ENCODE measurements around the gene SAMD10.
"Not testable (repeated sequence)": the region's sequence is repeated elsewhere in the genome, so short reads cannot be mapped to it uniquely, and the experiment has no call there.

SAMD10 gene

DNA sequence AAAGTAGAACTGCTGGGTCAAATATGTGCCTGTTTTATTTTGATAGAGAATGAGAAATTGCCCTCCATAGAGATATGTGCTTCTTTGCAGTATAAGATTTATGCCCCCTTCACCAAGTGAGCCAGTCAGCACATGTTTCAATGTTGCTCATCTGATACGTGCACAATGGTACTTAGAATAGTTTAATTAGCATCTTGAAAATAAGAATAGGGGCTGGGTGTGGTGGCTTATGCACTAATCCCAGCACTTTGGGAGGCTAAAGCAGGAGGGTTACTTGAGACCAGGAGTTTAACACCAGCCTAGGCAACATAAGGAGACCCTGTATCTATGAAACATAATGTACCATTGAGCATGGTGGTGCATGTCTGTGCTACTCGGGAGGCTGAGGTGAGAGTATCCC lies 36.2 kb upstream of the SAMD10 start:
- TF ChIP-seq ZFHX2 (tag by site-specific recombination; conservative IDR thresholded peaks at IDR 0.05): no peak
- TF ChIP-seq ZNF558 (tag by site-specific recombination; IDR thresholded peaks at IDR 0.05): no peak
- TF ChIP-seq, protein P1, sequence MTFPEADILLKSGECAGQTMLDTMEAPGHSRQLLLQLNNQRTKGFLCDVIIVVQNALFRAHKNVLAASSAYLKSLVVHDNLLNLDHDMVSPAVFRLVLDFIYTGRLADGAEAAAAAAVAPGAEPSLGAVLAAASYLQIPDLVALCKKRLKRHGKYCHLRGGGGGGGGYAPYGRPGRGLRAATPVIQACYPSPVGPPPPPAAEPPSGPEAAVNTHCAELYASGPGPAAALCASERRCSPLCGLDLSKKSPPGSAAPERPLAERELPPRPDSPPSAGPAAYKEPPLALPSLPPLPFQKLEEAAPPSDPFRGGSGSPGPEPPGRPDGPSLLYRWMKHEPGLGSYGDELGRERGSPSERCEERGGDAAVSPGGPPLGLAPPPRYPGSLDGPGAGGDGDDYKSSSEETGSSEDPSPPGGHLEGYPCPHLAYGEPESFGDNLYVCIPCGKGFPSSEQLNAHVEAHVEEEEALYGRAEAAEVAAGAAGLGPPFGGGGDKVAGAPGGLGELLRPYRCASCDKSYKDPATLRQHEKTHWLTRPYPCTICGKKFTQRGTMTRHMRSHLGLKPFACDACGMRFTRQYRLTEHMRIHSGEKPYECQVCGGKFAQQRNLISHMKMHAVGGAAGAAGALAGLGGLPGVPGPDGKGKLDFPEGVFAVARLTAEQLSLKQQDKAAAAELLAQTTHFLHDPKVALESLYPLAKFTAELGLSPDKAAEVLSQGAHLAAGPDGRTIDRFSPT (tag by site-specific recombination; IDR thresholded peaks at IDR 0.05): no peak
- TF ChIP-seq OVOL3 (tag by site-specific recombination; IDR thresholded peaks at IDR 0.05): no peak
- TF ChIP-seq, protein P2, sequence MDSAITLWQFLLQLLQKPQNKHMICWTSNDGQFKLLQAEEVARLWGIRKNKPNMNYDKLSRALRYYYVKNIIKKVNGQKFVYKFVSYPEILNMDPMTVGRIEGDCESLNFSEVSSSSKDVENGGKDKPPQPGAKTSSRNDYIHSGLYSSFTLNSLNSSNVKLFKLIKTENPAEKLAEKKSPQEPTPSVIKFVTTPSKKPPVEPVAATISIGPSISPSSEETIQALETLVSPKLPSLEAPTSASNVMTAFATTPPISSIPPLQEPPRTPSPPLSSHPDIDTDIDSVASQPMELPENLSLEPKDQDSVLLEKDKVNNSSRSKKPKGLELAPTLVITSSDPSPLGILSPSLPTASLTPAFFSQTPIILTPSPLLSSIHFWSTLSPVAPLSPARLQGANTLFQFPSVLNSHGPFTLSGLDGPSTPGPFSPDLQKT (IDR thresholded peaks at IDR 0.05; ENCODE audit: borderline replicate concordance, low read depth, low read length): no peak
- TF ChIP-seq, protein P3, sequence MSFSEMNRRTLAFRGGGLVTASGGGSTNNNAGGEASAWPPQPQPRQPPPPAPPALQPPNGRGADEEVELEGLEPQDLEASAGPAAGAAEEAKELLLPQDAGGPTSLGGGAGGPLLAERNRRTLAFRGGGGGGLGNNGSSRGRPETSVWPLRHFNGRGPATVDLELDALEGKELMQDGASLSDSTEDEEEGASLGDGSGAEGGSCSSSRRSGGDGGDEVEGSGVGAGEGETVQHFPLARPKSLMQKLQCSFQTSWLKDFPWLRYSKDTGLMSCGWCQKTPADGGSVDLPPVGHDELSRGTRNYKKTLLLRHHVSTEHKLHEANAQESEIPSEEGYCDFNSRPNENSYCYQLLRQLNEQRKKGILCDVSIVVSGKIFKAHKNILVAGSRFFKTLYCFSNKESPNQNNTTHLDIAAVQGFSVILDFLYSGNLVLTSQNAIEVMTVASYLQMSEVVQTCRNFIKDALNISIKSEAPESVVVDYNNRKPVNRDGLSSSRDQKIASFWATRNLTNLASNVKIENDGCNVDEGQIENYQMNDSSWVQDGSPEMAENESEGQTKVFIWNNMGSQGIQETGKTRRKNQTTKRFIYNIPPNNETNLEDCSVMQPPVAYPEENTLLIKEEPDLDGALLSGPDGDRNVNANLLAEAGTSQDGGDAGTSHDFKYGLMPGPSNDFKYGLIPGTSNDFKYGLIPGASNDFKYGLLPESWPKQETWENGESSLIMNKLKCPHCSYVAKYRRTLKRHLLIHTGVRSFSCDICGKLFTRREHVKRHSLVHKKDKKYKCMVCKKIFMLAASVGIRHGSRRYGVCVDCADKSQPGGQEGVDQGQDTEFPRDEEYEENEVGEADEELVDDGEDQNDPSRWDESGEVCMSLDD (tag by site-specific recombination; IDR thresholded peaks at IDR 0.05): no peak
- no peak for TF ChIP-seq ZNF530 (tag by site-specific recombination; IDR thresholded peaks at IDR 0.05; ENCODE audit: low read depth)
- TF ChIP-seq, protein P4, sequence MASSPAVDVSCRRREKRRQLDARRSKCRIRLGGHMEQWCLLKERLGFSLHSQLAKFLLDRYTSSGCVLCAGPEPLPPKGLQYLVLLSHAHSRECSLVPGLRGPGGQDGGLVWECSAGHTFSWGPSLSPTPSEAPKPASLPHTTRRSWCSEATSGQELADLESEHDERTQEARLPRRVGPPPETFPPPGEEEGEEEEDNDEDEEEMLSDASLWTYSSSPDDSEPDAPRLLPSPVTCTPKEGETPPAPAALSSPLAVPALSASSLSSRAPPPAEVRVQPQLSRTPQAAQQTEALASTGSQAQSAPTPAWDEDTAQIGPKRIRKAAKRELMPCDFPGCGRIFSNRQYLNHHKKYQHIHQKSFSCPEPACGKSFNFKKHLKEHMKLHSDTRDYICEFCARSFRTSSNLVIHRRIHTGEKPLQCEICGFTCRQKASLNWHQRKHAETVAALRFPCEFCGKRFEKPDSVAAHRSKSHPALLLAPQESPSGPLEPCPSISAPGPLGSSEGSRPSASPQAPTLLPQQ (tag by site-specific recombination; IDR thresholded peaks at IDR 0.05): no peak
- TF ChIP-seq SP7 (tag by site-specific recombination; IDR thresholded peaks at IDR 0.05): no peak
- TF ChIP-seq ZNF624 (tag by site-specific recombination; IDR thresholded peaks at IDR 0.05): no peak
- no peak for TF ChIP-seq ZFP37 (tag by site-specific recombination; IDR thresholded peaks at IDR 0.05)
- no peak for TF ChIP-seq YY1 (tag by site-specific recombination; IDR thresholded peaks at IDR 0.05)
- TF ChIP-seq ZNF324 (tag by site-specific recombination; IDR thresholded peaks at IDR 0.05): no peak
- TF ChIP-seq, protein P5, sequence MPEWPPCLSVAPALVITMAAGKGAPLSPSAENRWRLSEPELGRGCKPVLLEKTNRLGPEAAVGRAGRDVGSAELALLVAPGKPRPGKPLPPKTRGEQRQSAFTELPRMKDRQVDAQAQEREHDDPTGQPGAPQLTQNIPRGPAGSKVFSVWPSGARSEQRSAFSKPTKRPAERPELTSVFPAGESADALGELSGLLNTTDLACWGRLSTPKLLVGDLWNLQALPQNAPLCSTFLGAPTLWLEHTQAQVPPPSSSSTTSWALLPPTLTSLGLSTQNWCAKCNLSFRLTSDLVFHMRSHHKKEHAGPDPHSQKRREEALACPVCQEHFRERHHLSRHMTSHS (tag by site-specific recombination; IDR thresholded peaks at IDR 0.05): no peak
- no peak for TF ChIP-seq ZBTB26 (tag by site-specific recombination; optimal IDR thresholded peaks at IDR 0.05)
- no peak for TF ChIP-seq ZNF48 (tag by site-specific recombination; IDR thresholded peaks at IDR 0.05)
- no peak for TF ChIP-seq KLF9 (tag by site-specific recombination; IDR thresholded peaks at IDR 0.05; ENCODE audit: low read depth)
- H3K9me3 ChIP-seq (ENCODE audit: control insufficient read depth, insufficient read depth, low read depth, low read length): no peaks in the 10 kb centered on the region
- H3K36me3 ChIP-seq (ENCODE audit: control insufficient read depth in 2 of 2, insufficient read depth in 1 of 2, low read length in 2 of 2): peaks cover 32 to 76% of the 10 kb centered on the region in 2 experiments; a peak in 2 of 3 replicates
- H3K4me1 ChIP-seq (ENCODE audit: control insufficient read depth, insufficient read depth, low read length): no peaks in the 10 kb centered on the region
- no peak overlapping the region for H3K4me3 ChIP-seq (ENCODE audit: low read depth, low read length)
- ChIA-PET POLR2A (no interaction called here), CTCF (no interaction called here)
- H3K27ac ChIP-seq (ENCODE audit: extremely low read depth, low read depth, low read length): no peak overlapping the region

DNA sequence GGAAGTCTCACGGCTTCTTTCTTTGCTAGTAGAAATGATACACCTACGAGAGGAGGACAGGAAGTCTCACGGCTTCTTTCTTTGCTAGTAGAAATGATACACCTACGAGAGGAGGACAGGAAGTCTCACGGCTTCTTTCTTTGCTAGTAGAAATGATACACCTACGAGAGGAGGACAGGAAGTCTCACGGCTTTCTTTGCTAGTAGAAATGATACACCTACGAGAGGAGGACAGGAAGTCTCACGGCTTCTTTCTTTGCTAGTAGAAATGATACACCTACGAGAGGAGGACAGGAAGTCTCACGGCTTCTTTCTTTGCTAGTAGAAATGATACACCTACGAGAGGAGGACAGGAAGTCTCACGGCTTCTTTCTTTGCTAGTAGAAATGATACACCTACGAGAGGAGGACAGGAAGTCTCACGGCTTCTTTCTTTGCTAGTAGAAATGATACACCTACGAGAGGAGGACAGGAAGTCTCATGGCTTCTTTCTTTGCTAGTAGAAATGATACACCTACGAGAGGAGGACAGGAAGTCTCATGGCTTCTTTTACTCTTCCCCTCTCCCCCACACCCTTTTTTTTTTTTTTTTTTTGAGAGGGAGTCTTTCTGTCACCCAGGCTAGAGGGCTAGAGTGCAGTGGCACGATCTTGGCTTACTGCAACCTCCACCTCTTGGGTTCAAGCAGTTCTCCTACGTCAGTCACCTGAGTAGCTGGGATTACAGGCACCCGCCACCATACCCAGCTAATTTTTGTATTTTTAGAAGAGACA lies 33.1 kb upstream of the SAMD10 start:
- CTCF ChIA-PET; H3K4me1 ChIP-seq (ENCODE audit: control insufficient read depth, insufficient read depth, low read length); H3K27ac ChIP-seq (ENCODE audit: extremely low read depth, low read depth, low read length); H3K9me3 ChIP-seq (ENCODE audit: control insufficient read depth, insufficient read depth, low read depth, low read length); POLR2A ChIA-PET; H3K4me3 ChIP-seq (ENCODE audit: low read depth, low read length): not testable (repeated sequence)
- H3K36me3 ChIP-seq (ENCODE audit: control insufficient read depth in 2 of 2, insufficient read depth in 1 of 2, low read length in 2 of 2): peaks cover 40 to 82% of the 10 kb centered on the region in 2 experiments
